ENCODE results near the gene RNF34.
A peak's percentile ranks its signal among the peaks of the same experiment; 100 is the strongest.

Gene RNF34

GRCh38 chr12:121465921-121466793 is 66.2 kb downstream of the RNF34 start:
- peak in 1 of 2 donors; percentile 36 for DNase-seq (ENCODE audit: extremely low read depth in 1 of 2, low read depth in 1 of 2)

- peak; percentile 81 to 87 for DNase-seq (ENCODE audit: extremely low read depth in 1 of 2, low read depth in 1 of 2)
Measured at GRCh38 chr12:121466794-121467637, 67.1 kb downstream of the RNF34 start.

- DNase-seq (ENCODE audit: extremely low read depth in 1 of 2, low read depth in 1 of 2) = no peak
Measured at GRCh38 chr12:121467638-121468498, 68.0 kb downstream of the RNF34 start.

- no peak for DNase-seq (ENCODE audit: extremely low read depth in 1 of 2, low read depth in 1 of 2)
Measured at GRCh38 chr12:121468499-121468801, 68.5 kb downstream of the RNF34 start.

GRCh38 chr12:121470751-121471150 is 70.8 kb downstream of the RNF34 start:
- DNase-seq (ENCODE audit: extremely low read depth in 1 of 2, low read depth in 1 of 2) = no peak

- no peak for DNase-seq (ENCODE audit: extremely low read depth in 1 of 2, low read depth in 1 of 2)
Measured at GRCh38 chr12:121472150-121472905, 72.4 kb downstream of the RNF34 start.

Measured in stimulated activated CD8-positive, alpha-beta memory T cell treated with anti-CD3 and anti-CD28 coated beads, Interleukin-7, amount 100 ng/mL, for 48 hours (primary cell).